Measurements from ENCODE around the gene SLC7A4. TPM values are rescaled to one million over a fixed set of nuclear protein-coding genes. Genes with fewer than 3 reads are reported as not detected.
A peak's percentile ranks its signal among the peaks of the same experiment; 100 is the strongest.
"Not testable (repeated sequence)": the region's sequence is repeated elsewhere in the genome, so short reads cannot be mapped to it uniquely, and the experiment has no call there.

The SLC7A4 gene
- not detected for total RNA-seq

GRCh38 chr22:21032037-21032867, at the start of gene SLC7A4:
TSS of gene SLC7A4 (minus strand) at chr22:21032561. CDS start at chr22:21031812, 749 bp downstream.
- no peak within 1 kb of the TSS for H3K27ac Mint-ChIP-seq

GRCh38 chr22:21080435-21081137, 48.2 kb upstream of the SLC7A4 start:
- DNase-seq (ENCODE audit: low spot score in 2 of 2): no peak
- Mint-ChIP-seq H3K27ac (no peak overlapping the region), H3K9me3 (no peaks in the 10 kb centered on the region), H3K36me3 (no peaks in the 10 kb centered on the region)
- ATAC-seq: no peak

More at GRCh38 chr22:21032037-21032867, at the start of gene SLC7A4:
- ATAC-seq: peak; percentile 9 to 26
- no peak for DNase-seq (ENCODE audit: low spot score in 2 of 2)
- no peaks in the 10 kb centered on the region for H3K9me3 Mint-ChIP-seq
- peaks cover 0 to 7% of the 10 kb centered on the region in 2 donors for H3K36me3 Mint-ChIP-seq

GRCh38 chr22:21079493-21079892, 47.1 kb upstream of the SLC7A4 start:
- H3K36me3 Mint-ChIP-seq: no peaks in the 10 kb centered on the region
- DNase-seq (ENCODE audit: low spot score in 2 of 2) (no peak), ATAC-seq (no peak)
- H3K9me3 Mint-ChIP-seq: no peaks in the 10 kb centered on the region
- no peak overlapping the region for H3K27ac Mint-ChIP-seq

GRCh38 chr22:21078916-21079315, 46.6 kb upstream of the SLC7A4 start:
- ATAC-seq: no peak
- H3K27ac Mint-ChIP-seq: no peak overlapping the region
- H3K9me3 Mint-ChIP-seq: no peaks in the 10 kb centered on the region

GRCh38 chr22:21077884-21078508, 45.6 kb upstream of the SLC7A4 start:
- H3K27ac Mint-ChIP-seq: no peak overlapping the region
- no peaks in the 10 kb centered on the region for H3K36me3 Mint-ChIP-seq
- no peak for DNase-seq (ENCODE audit: low spot score in 2 of 2)
- ATAC-seq: no peak
- no peaks in the 10 kb centered on the region for H3K9me3 Mint-ChIP-seq

More at GRCh38 chr22:21078916-21079315, 46.6 kb upstream of the SLC7A4 start:
- no peak for DNase-seq (ENCODE audit: low spot score in 2 of 2)
- no peaks in the 10 kb centered on the region for H3K36me3 Mint-ChIP-seq

GRCh38 chr22:21076912-21077625, 44.7 kb upstream of the SLC7A4 start:
- no peak for DNase-seq (ENCODE audit: low spot score in 2 of 2)
- Mint-ChIP-seq H3K27ac (peak overlapping the region in 1 of 2 donors; percentile 65), H3K36me3 (no peaks in the 10 kb centered on the region), H3K9me3 (no peaks in the 10 kb centered on the region)
- ATAC-seq: no peak

- H3K9me3 Mint-ChIP-seq: no peaks in the 10 kb centered on the region
- no peak for ATAC-seq
- DNase-seq (ENCODE audit: low spot score in 2 of 2): no peak
- no peak overlapping the region for H3K27ac Mint-ChIP-seq
- no peaks in the 10 kb centered on the region for H3K36me3 Mint-ChIP-seq
Observed at GRCh38 chr22:21075516-21076138, 43.3 kb upstream of the SLC7A4 start.

GRCh38 chr22:21074102-21074715, 41.8 kb upstream of the SLC7A4 start:
- DNase-seq (ENCODE audit: low spot score in 2 of 2) (no peak), ATAC-seq (no peak)
- Mint-ChIP-seq H3K27ac (no peak overlapping the region), H3K9me3 (no peaks in the 10 kb centered on the region), H3K36me3 (no peaks in the 10 kb centered on the region)

- no peak for ATAC-seq
- no peaks in the 10 kb centered on the region for H3K36me3 Mint-ChIP-seq
- H3K9me3 Mint-ChIP-seq: no peaks in the 10 kb centered on the region
Observed at GRCh38 chr22:21073482-21073881, 41.1 kb upstream of the SLC7A4 start.

GRCh38 chr22:21073023-21073422, 40.7 kb upstream of the SLC7A4 start:
- Mint-ChIP-seq H3K9me3 (no peaks in the 10 kb centered on the region), H3K36me3 (no peaks in the 10 kb centered on the region), H3K27ac (no peak overlapping the region)
- ATAC-seq (no peak), DNase-seq (ENCODE audit: low spot score in 2 of 2) (no peak)

More at GRCh38 chr22:21073482-21073881, 41.1 kb upstream of the SLC7A4 start:
- DNase-seq (ENCODE audit: low spot score in 2 of 2): no peak
- H3K27ac Mint-ChIP-seq: no peak overlapping the region

- H3K36me3 Mint-ChIP-seq; ATAC-seq; H3K9me3 Mint-ChIP-seq; DNase-seq (ENCODE audit: low spot score in 2 of 2); H3K27ac Mint-ChIP-seq: not testable (repeated sequence)
Observed at GRCh38 chr22:21071796-21072195, 39.4 kb upstream of the SLC7A4 start.

- Mint-ChIP-seq H3K36me3 (no peaks in the 10 kb centered on the region), H3K27ac (no peak overlapping the region), H3K9me3 (no peaks in the 10 kb centered on the region)
- ATAC-seq: no peak
- no peak for DNase-seq (ENCODE audit: low spot score in 2 of 2)
Observed at GRCh38 chr22:21070690-21071615, 38.6 kb upstream of the SLC7A4 start.

- no peaks in the 10 kb centered on the region for H3K36me3 Mint-ChIP-seq
- ATAC-seq (no peak), DNase-seq (ENCODE audit: low spot score in 2 of 2) (no peak)
- no peaks in the 10 kb centered on the region for H3K9me3 Mint-ChIP-seq
- H3K27ac Mint-ChIP-seq: no peak overlapping the region
Observed at GRCh38 chr22:21069375-21069774, 37.0 kb upstream of the SLC7A4 start.

- Mint-ChIP-seq H3K27ac (no peak overlapping the region), H3K9me3 (no peaks in the 10 kb centered on the region), H3K36me3 (no peaks in the 10 kb centered on the region)
- DNase-seq (ENCODE audit: low spot score in 2 of 2) (no peak), ATAC-seq (no peak)
Observed at GRCh38 chr22:21068681-21069276, 36.4 kb upstream of the SLC7A4 start.

Measured in activated naive CD4-positive, alpha-beta T cell treated with anti-CD3 and anti-CD28 coated beads, Interleukin-2, amount 50 U/mL, for 72 hours (primary cell).